Stimulated activated CD4-positive, alpha-beta T cell treated with anti-CD3 and anti-CD28 coated beads, Interleukin-2, amount 100 ng/mL, for 48 hours (primary cell): Measurements from ENCODE around the gene GP2.
"Not testable (repeated sequence)": the region's sequence is repeated elsewhere in the genome, so short reads cannot be mapped to it uniquely, and the experiment has no call there.

Experiments used
- DNase-seq, 2 donors: peaks; one replicate each; pipeline ENCODE4 v3.0.0-alpha.2; 2020

Gene GP2

GRCh38 chr16:20323591-20324117 lies 3.7 kb downstream of the GP2 start:
- DNase-seq = no peak

GRCh38 chr16:20322696-20323095 lies 4.6 kb downstream of the GP2 start:
- no peak for DNase-seq

- DNase-seq = no peak
These were observed 5.6 kb downstream of the GP2 start for GRCh38 chr16:20321671-20322070.

GRCh38 chr16:20321051-20321450 lies 6.3 kb downstream of the GP2 start:
- DNase-seq = not testable (repeated sequence)

- DNase-seq = no peak
These were observed 6.7 kb downstream of the GP2 start for GRCh38 chr16:20320592-20320991.

GRCh38 chr16:20320178-20320577 lies 7.1 kb downstream of the GP2 start:
- no peak for DNase-seq

GRCh38 chr16:20319406-20319805 lies 7.9 kb downstream of the GP2 start:
- DNase-seq = no peak

GRCh38 chr16:20318437-20318836 lies 8.9 kb downstream of the GP2 start:
- DNase-seq = no peak

GRCh38 chr16:20318006-20318405 lies 9.3 kb downstream of the GP2 start:
- no peak for DNase-seq

- DNase-seq = no peak
These were observed 10.2 kb downstream of the GP2 start for GRCh38 chr16:20317117-20317516.

- DNase-seq = no peak
These were observed 10.6 kb downstream of the GP2 start for GRCh38 chr16:20316715-20317114.

GRCh38 chr16:20315764-20316163 lies 11.5 kb downstream of the GP2 start:
- no peak for DNase-seq

- DNase-seq = no peak
These were observed 12.7 kb downstream of the GP2 start for GRCh38 chr16:20314575-20314974.

- DNase-seq = no peak
These were observed 13.6 kb downstream of the GP2 start for GRCh38 chr16:20313741-20314140.

GRCh38 chr16:20312536-20313095 lies 14.7 kb downstream of the GP2 start:
- DNase-seq = not testable (repeated sequence)

GRCh38 chr16:20311548-20311947 lies 15.8 kb downstream of the GP2 start:
- no peak for DNase-seq

GRCh38 chr16:20310421-20311395 lies 16.6 kb downstream of the GP2 start:
- no peak for DNase-seq

GRCh38 chr16:20309786-20310185 lies 17.5 kb downstream of the GP2 start:
- no peak for DNase-seq

- DNase-seq = no peak
These were observed 18.3 kb downstream of the GP2 start for GRCh38 chr16:20308801-20309590.

GRCh38 chr16:20308266-20308665 lies 19.0 kb downstream of the GP2 start:
- DNase-seq = no peak

- no peak for DNase-seq
These were observed 19.5 kb downstream of the GP2 start for GRCh38 chr16:20307791-20308190.

- DNase-seq = no peak
These were observed 20.1 kb downstream of the GP2 start for GRCh38 chr16:20307240-20307671.

GRCh38 chr16:20306401-20306800 lies 20.9 kb downstream of the GP2 start:
- no peak for DNase-seq
